A549 (cell line): ENCODE measurements around the gene ADAMTS2. TPM values are rescaled to one million over a fixed set of nuclear protein-coding genes. Genes with fewer than 3 reads are reported as not detected.

ENCODE experiments used
- ATAC-seq, 2 experiments: fragments of 200-7000 bp in 1 of 2; fragments of >200 bp in 1 of 2; cut with Nextera tagmentation in 1 of 2; cut with Tn5 transposase in 1 of 2; 3 replicates each; pipeline versions ENCODE4 v1.8.0 to v1.9.1; 2018 to 2020; ENCODE audit warnings: mild to moderate bottlenecking in 1 of 2, moderate library complexity in 1 of 2
- CTCF ChIA-PET: fragments of 300-600 bp; sonication (Branson Sonifier 250); formaldehyde crosslinking; extraction: SDS; loops from one replicate; lab custom pipeline; 2021; ENCODE audit warnings: antibody characterized with exemption, inconsistent platforms; lab: Yijun Ruan, JAX
- POLR2A ChIA-PET: fragments of 350-600 bp; formaldehyde crosslinking; extraction: SDS; loops from one replicate; lab custom pipeline; 2021; ENCODE audit warnings: antibody characterized with exemption, inconsistent platforms; lab: Yijun Ruan, JAX
- DNase-seq, 2 experiments: peaks; one replicate each; pipeline versions ENCODE4 v3.0.0 to v3.0.0-alpha.2; 2011 to 2016; ENCODE audit warnings: low read depth in 1 of 2, low spot score in 1 of 2
- FAIRE-seq: peaks from 2 replicates; lab custom pipeline; 2011; peaks lifted over from hg19 to GRCh38; lab: Jason Lieb, UNC
- H3K27ac ChIP-seq, 2 experiments: fragments of >200 bp; sonication (Bioruptor Twin); formaldehyde crosslinking; 3 replicates each; pipeline ENCODE4 v1.5.1; 2016 to 2017
- H3K4me1 ChIP-seq: fragments of >200 bp; sonication (Bioruptor Twin); formaldehyde crosslinking; 3 replicates; pipeline ENCODE4 v1.6.1; 2016
- H3K4me2 ChIP-seq: fragments of >200 bp; sonication (Bioruptor Twin); formaldehyde crosslinking; 3 replicates; pipeline ENCODE4 v1.6.1; 2016
- H3K4me3 ChIP-seq: fragments of >200 bp; sonication (Bioruptor Twin); formaldehyde crosslinking; 3 replicates; pipeline ENCODE4 v1.5.1; 2016
- H3K9me3 ChIP-seq: fragments of >200 bp; sonication (Bioruptor Twin); formaldehyde crosslinking; 3 replicates; pipeline ENCODE4 v1.6.1; 2016
- CBX2 ChIP-seq: fragments of 200-600 bp; sonication (generic); IDR thresholded peaks from 2 replicates; pipeline ENCODE4 v1.6.1; 2016; ENCODE audit warnings: low read depth, mild to moderate bottlenecking, borderline replicate concordance
- CBX8 ChIP-seq: fragments of 200-600 bp; sonication (generic); IDR thresholded peaks from 2 replicates; pipeline ENCODE4 v1.6.1; 2016
- CHD4 ChIP-seq: fragments of 200-600 bp; sonication (generic); IDR thresholded peaks from 2 replicates; pipeline ENCODE4 v1.6.1; 2016; ENCODE audit warnings: antibody characterized with exemption, mild to moderate bottlenecking, borderline replicate concordance
- EHF ChIP-seq: fragments of 250-450 bp; sonication (Bioruptor Pico); IDR thresholded peaks from 2 replicates; pipeline ENCODE4 v1.5.0; 2020; ENCODE audit warnings: mild to moderate bottlenecking
- EP300 ChIP-seq, 2 experiments: fragments of >200 bp; sonication (Bioruptor Twin); formaldehyde crosslinking; IDR thresholded peaks; 2 replicates in 1 of 2; 3 replicates in 1 of 2; pipeline ENCODE4 v1.6.1; 2016 to 2017
- HDAC2 ChIP-seq: fragments of 200-600 bp; sonication (generic); IDR thresholded peaks from 2 replicates; pipeline ENCODE4 v1.6.1; 2016
- HES2 ChIP-seq: fragments of >200 bp; sonication (Bioruptor Twin); formaldehyde crosslinking; IDR thresholded peaks from 2 replicates; pipeline ENCODE4 v1.6.1; 2016
- HEYL ChIP-seq: fragments of 250-450 bp; sonication (Bioruptor Pico); IDR thresholded peaks from 2 replicates; pipeline ENCODE4 v1.8.0; 2021; ENCODE audit warnings: mild to moderate bottlenecking, moderate library complexity
- JUN ChIP-seq, 2 experiments: fragments of >200 bp; sonication (Bioruptor Twin); formaldehyde crosslinking; IDR thresholded peaks; 2 replicates in 1 of 2; 3 replicates in 1 of 2; pipeline ENCODE4 v1.6.1; 2016 to 2017
- KDM5A ChIP-seq: fragments of 200-600 bp; sonication (generic); IDR thresholded peaks from 2 replicates; pipeline ENCODE4 v1.6.1; 2016; ENCODE audit warnings: antibody characterized with exemption, mild to moderate bottlenecking
- MYC ChIP-seq: IDR thresholded peaks from 2 replicates; pipeline ENCODE4 v1.6.1; 2012; ENCODE audit warnings: mild to moderate bottlenecking, inconsistent platforms, low read length, improper control_type of control experiment, borderline replicate concordance
- NR3C1 ChIP-seq: fragments of >200 bp; sonication (Bioruptor Twin); formaldehyde crosslinking; IDR thresholded peaks from 3 replicates; pipeline ENCODE4 v1.6.1; 2017
- PBX3 ChIP-seq: IDR thresholded peaks from 2 replicates; pipeline ENCODE4 v1.6.1; 2012
- PHF8 ChIP-seq: fragments of 200-600 bp; sonication (generic); IDR thresholded peaks from 2 replicates; pipeline ENCODE4 v1.6.1; 2016; ENCODE audit warnings: low read depth, mild to moderate bottlenecking, antibody characterized with exemption, moderate library complexity, borderline replicate concordance
- POLR2A ChIP-seq: IDR thresholded peaks from 2 replicates; pipeline ENCODE4 v1.6.1; 2012; ENCODE audit warnings: mild to moderate bottlenecking, low read length
- RAD21 ChIP-seq, 2 experiments: fragments of >200 bp in 1 of 2; sonication (Bioruptor Twin) in 1 of 2; formaldehyde crosslinking in 1 of 2; IDR thresholded peaks in 1 of 2; conservative IDR thresholded peaks in 1 of 2; 2 replicates in 1 of 2; 3 replicates in 1 of 2; pipeline ENCODE4 v1.6.1; 2012 to 2018; ENCODE audit warnings: inconsistent platforms in 1 of 2
- RFX5 ChIP-seq: fragments of 450-650 bp; IDR thresholded peaks from 2 replicates; pipeline ENCODE4 v1.7.1; 2014; ENCODE audit warnings: antibody characterized with exemption, mild to moderate bottlenecking, moderate library complexity
- SMC3 ChIP-seq: fragments of >200 bp; sonication (Bioruptor Twin); formaldehyde crosslinking; IDR thresholded peaks from 3 replicates; pipeline ENCODE4 v1.6.1; 2018; ENCODE audit warnings: inconsistent platforms
- WGBS: methylation state at CpG from one replicate; pipeline ENCODE4 v1.1.6; 2017; ENCODE audit errors: missing lambda C conversion rate; 5-methylcytosine and 5-hydroxymethylcytosine counted together
- polyA plus RNA-seq, 4 experiments: library from polyadenylated mRNA; depleted of rRNA in 3 of 4; stranded (reverse); fragments of >200 nt; fragmentation: RNase III in 1 of 4; extraction: RNeasy Plus Mini Kit Qiagen cat#74134 plus additional on column Dnase treatment in 1 of 4; gene quantifications; 2 replicates in 3 of 4; 3 replicates in 1 of 4; pipeline ENCODE4 v1.2.3, GENCODE V29; 2011 to 2017
- TF ChIP-seq, protein P1 (sequence below): fragments of 150-350 bp; IDR thresholded peaks from 2 replicates; pipeline ENCODE4 v1.6.1; 2014; ENCODE audit warnings: low read depth, mild to moderate bottlenecking, low read length
- TF ChIP-seq, protein P2 (sequence below): fragments of 200-600 bp; sonication (generic); IDR thresholded peaks from 2 replicates; pipeline ENCODE4 v1.6.1; 2016; ENCODE audit warnings: antibody characterized with exemption, mild to moderate bottlenecking, moderate library complexity

The ADAMTS2 gene
- polyA plus RNA-seq, 2 of the 4 experiments (the other 2 are of a cell fraction), result not detected

- no peak for DNase-seq
- no peak overlapping the region for H3K4me2 ChIP-seq
- POLR2A ChIA-PET, result no interaction called here
- no peak overlapping the region for H3K4me3 ChIP-seq
- H3K27ac ChIP-seq, result no peak overlapping the region
- ATAC-seq, result no peak
- CTCF ChIA-PET, result no interaction called here
- peaks cover 9% of the 10 kb centered on the region; the same call in 2 of the 3 replicates for H3K9me3 ChIP-seq
- H3K4me1 ChIP-seq, result no peaks in the 10 kb centered on the region
- 45% methylated on average over 22 of the region's 26 CpGs for WGBS
- FAIRE-seq, result no peak
- TF ChIP-seq RFX5 (no peak), CBX2 (no peak), NR3C1 (no peak), RAD21 (conservative IDR thresholded peaks at IDR 0.05 in 1 of 2, IDR thresholded peaks at IDR 0.05 in 1 of 2) (no peak), CBX8 (no peak)
- TF ChIP-seq, all 56 proteins: peak for 0
Observed at GRCh38 chr5:179258922-179259730, 86.1 kb downstream of the ADAMTS2 start.

DNA sequence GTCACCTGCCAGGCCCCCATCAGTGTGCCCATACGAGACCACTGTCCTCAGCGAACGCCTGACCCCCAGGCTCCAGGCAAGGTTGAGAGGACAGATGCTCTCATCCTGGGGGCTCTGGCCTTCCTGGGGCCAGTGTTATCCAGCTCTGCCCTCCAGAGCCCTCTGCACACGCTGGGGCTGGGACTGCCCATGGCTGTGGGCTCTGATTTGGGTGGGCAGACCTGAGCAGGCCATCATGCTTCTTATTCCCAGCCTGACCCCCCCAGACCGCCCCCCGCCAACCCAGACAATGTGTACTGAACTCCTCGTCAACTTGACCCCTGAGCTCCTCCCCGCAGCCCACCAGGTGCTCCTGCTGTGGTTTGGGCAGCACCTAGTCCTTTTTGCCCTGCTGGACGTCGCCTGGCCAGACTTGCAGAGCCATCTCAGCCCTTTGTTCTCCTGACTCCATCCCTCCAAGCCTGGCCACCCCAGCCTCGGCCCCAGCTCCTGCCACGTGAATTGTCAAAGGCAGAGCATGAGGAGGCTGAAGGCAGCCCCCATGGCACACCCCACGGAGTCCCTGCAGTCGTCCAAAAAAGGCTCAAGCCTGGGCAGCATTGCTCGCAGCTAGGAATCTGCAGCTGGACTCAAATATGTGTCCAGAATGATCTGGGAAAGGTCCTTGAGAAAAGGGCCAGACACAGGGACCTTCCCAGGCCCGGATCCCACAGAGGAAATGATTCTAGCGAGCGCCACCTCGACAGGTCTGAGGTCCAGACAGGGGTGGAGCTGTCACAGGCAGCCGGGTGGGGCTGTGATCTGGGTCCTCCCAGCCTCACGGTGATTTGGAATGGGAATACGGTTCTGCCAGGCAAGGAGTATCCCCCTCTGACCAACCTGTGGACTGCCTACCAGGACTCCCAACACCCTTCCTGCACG, 87.0 kb downstream of the ADAMTS2 start:
- Histone ChIP-seq H3K4me3 (no peak overlapping the region), H3K27ac (no peak overlapping the region)
- ATAC-seq, result no peak
- CTCF ChIA-PET, result no interaction called here
- WGBS, result 39% methylated on average over 20 of the region's 23 CpGs
- DNase-seq, result no peak
- no peak for TF ChIP-seq HDAC2
- TF ChIP-seq, all 56 proteins: peak for 0
- no peak for FAIRE-seq
- peaks cover 9% of the 10 kb centered on the region; the same call in 2 of the 3 replicates for H3K9me3 ChIP-seq
- no peak overlapping the region for H3K4me2 ChIP-seq
- POLR2A ChIA-PET, result no interaction called here
- H3K4me1 ChIP-seq, result no peaks in the 10 kb centered on the region

GRCh38 chr5:179257176-179257682, 88.0 kb downstream of the ADAMTS2 start:
- peaks cover 9% of the 10 kb centered on the region; the same call in 2 of the 3 replicates for H3K9me3 ChIP-seq
- H3K4me2 ChIP-seq, result no peak overlapping the region
- no peak for DNase-seq
- H3K27ac ChIP-seq, result no peak overlapping the region
- 52% methylated on average over 17 of the region's 29 CpGs for WGBS
- no peak overlapping the region for H3K4me3 ChIP-seq
- CTCF ChIA-PET, result no interaction called here
- POLR2A ChIA-PET, result no interaction called here
- ATAC-seq, result no peak
- TF ChIP-seq MYC, result no peak
- no peak for TF ChIP-seq PBX3
- TF ChIP-seq, protein P1, sequence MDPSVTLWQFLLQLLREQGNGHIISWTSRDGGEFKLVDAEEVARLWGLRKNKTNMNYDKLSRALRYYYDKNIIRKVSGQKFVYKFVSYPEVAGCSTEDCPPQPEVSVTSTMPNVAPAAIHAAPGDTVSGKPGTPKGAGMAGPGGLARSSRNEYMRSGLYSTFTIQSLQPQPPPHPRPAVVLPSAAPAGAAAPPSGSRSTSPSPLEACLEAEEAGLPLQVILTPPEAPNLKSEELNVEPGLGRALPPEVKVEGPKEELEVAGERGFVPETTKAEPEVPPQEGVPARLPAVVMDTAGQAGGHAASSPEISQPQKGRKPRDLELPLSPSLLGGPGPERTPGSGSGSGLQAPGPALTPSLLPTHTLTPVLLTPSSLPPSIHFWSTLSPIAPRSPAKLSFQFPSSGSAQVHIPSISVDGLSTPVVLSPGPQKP, result no peak
- TF ChIP-seq RAD21 (conservative IDR thresholded peaks at IDR 0.05 in 1 of 2, IDR thresholded peaks at IDR 0.05 in 1 of 2), result no peak
- TF ChIP-seq POLR2A, result no peak
- no peak for TF ChIP-seq SMC3
- no peak for TF ChIP-seq KDM5A
- TF ChIP-seq HEYL (CRISPR knock-in tag), result no peak
- TF ChIP-seq EP300 (IDR thresholded peaks at IDR 0.05), result no peak
- TF ChIP-seq JUN (IDR thresholded peaks at IDR 0.05), result no peak
- TF ChIP-seq EHF, result no peak
- TF ChIP-seq CHD4, result no peak
- TF ChIP-seq HES2, result no peak
- TF ChIP-seq, protein P2, sequence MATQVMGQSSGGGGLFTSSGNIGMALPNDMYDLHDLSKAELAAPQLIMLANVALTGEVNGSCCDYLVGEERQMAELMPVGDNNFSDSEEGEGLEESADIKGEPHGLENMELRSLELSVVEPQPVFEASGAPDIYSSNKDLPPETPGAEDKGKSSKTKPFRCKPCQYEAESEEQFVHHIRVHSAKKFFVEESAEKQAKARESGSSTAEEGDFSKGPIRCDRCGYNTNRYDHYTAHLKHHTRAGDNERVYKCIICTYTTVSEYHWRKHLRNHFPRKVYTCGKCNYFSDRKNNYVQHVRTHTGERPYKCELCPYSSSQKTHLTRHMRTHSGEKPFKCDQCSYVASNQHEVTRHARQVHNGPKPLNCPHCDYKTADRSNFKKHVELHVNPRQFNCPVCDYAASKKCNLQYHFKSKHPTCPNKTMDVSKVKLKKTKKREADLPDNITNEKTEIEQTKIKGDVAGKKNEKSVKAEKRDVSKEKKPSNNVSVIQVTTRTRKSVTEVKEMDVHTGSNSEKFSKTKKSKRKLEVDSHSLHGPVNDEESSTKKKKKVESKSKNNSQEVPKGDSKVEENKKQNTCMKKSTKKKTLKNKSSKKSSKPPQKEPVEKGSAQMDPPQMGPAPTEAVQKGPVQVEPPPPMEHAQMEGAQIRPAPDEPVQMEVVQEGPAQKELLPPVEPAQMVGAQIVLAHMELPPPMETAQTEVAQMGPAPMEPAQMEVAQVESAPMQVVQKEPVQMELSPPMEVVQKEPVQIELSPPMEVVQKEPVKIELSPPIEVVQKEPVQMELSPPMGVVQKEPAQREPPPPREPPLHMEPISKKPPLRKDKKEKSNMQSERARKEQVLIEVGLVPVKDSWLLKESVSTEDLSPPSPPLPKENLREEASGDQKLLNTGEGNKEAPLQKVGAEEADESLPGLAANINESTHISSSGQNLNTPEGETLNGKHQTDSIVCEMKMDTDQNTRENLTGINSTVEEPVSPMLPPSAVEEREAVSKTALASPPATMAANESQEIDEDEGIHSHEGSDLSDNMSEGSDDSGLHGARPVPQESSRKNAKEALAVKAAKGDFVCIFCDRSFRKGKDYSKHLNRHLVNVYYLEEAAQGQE, result no peak
- TF ChIP-seq PHF8, result no peak
- no peak for FAIRE-seq
- no peaks in the 10 kb centered on the region for H3K4me1 ChIP-seq
